IMR-90 (cell line): Measurements from ENCODE around the gene RBBP7.

Experiments used
- MXI1 ChIP-seq: IDR thresholded peaks from 2 replicates; pipeline ENCODE4 v1.6.1; 2012; ENCODE audit warnings: low read depth, mild to moderate bottlenecking, low read length, moderate library complexity, borderline replicate concordance
- NFE2L2 ChIP-seq: fragments of 150-350 bp; IDR thresholded peaks from 2 replicates; pipeline ENCODE4 v1.6.1; 2016; ENCODE audit warnings: low read depth, mild to moderate bottlenecking, low read length
- POLR2A ChIP-seq: IDR thresholded peaks from 2 replicates; pipeline ENCODE4 v1.6.1; 2012; ENCODE audit warnings: mild to moderate bottlenecking, low read depth, low read length
- RAD21 ChIP-seq: IDR thresholded peaks from 2 replicates; pipeline ENCODE4 v1.6.1; 2012; ENCODE audit warnings: low read length, improper control_type of control experiment
- SMC3 ChIP-seq: fragments of 150-350 bp; IDR thresholded peaks from 2 replicates; pipeline ENCODE4 v1.6.1; 2016; ENCODE audit warnings: low read depth, mild to moderate bottlenecking, antibody characterized with exemption, low read length, moderate library complexity
- TF ChIP-seq, protein P1 (sequence below): conservative IDR thresholded peaks from 2 replicates; pipeline ENCODE4 v1.5.1; 2012; ENCODE audit warnings: mild to moderate bottlenecking, low read depth, low read length, improper control_type of control experiment

DNA sequence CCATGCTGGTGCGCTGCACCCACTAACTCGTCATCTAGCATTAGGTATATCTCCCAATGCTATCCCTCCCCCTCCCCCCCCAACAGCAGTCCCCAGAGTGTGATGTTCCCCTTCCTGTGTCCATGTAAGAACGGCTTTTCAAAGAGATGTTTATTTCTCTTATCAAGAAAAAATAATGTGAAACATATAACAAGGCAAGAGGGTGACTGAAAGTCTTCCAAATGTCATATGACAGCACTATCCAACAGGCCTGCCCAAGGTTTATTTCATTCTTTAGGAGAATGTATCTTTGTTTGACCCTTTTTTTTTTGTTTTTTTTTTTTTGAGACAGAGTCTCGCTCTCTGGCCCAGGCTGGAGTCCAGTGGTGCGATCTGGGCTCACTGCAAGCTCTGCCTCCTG lies 46.4 kb upstream of the RBBP7 start:
- TF ChIP-seq, protein P1, sequence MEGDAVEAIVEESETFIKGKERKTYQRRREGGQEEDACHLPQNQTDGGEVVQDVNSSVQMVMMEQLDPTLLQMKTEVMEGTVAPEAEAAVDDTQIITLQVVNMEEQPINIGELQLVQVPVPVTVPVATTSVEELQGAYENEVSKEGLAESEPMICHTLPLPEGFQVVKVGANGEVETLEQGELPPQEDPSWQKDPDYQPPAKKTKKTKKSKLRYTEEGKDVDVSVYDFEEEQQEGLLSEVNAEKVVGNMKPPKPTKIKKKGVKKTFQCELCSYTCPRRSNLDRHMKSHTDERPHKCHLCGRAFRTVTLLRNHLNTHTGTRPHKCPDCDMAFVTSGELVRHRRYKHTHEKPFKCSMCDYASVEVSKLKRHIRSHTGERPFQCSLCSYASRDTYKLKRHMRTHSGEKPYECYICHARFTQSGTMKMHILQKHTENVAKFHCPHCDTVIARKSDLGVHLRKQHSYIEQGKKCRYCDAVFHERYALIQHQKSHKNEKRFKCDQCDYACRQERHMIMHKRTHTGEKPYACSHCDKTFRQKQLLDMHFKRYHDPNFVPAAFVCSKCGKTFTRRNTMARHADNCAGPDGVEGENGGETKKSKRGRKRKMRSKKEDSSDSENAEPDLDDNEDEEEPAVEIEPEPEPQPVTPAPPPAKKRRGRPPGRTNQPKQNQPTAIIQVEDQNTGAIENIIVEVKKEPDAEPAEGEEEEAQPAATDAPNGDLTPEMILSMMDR = no peak
- TF ChIP-seq POLR2A = no peak
- no peak for TF ChIP-seq SMC3
- TF ChIP-seq MXI1 = no peak
- TF ChIP-seq RAD21 = no peak
- no peak for TF ChIP-seq NFE2L2
